HL-60 (cell line): Measurements from ENCODE around the gene FOXA3.

ENCODE experiments used
- DNase-seq, 2 experiments: peaks; one replicate each; pipeline ENCODE4 v3.0.0-alpha.2; 2010 to 2020; ENCODE audit warnings: low read depth in 1 of 2, low spot score in 1 of 2
- H3K27ac ChIP-seq: fragments of 250-450 bp; sonication (Bioruptor Pico); replicated peaks from 2 replicates; pipeline ENCODE4 v1.5.1; 2020; ENCODE audit warnings: mild to moderate bottlenecking, moderate library complexity
- H3K27me3 ChIP-seq: fragments of 250-450 bp; sonication (Bioruptor Pico); 2 replicates; pipeline ENCODE4 v1.5.1; 2021; ENCODE audit warnings: mild to moderate bottlenecking, moderate library complexity; ENCODE audit not compliant: insufficient read depth, poor library complexity, severe bottlenecking
- H3K4me3 ChIP-seq: replicated peaks from 2 replicates; pipeline ENCODE4 v1.5.1; 2011; ENCODE audit warnings: mild to moderate bottlenecking, control low read depth, low read length; ENCODE audit not compliant: insufficient read depth
- CTCF ChIP-seq: IDR thresholded peaks from one replicate; pipeline ENCODE4 v1.5.1; 2011; ENCODE audit warnings: low read length, control low read depth, inconsistent platforms; ENCODE audit not compliant: insufficient read depth
- GABPA ChIP-seq: IDR thresholded peaks from 2 replicates; pipeline ENCODE4 v1.6.1; 2012; ENCODE audit warnings: low read depth
- POLR2AphosphoS5 ChIP-seq: IDR thresholded peaks from 2 replicates; pipeline ENCODE4 v1.6.1; 2012; ENCODE audit warnings: low read depth
- REST ChIP-seq: IDR thresholded peaks from 2 replicates; pipeline ENCODE4 v1.6.1; 2012; ENCODE audit warnings: low read depth; ENCODE audit not compliant: insufficient replicate concordance
- SPI1 ChIP-seq: IDR thresholded peaks from 2 replicates; pipeline ENCODE4 v1.6.1; 2012; ENCODE audit warnings: low read depth, mild to moderate bottlenecking, borderline replicate concordance

Gene FOXA3

GRCh38 chr19:45862564-45863334 lies 1.4 kb upstream of the FOXA3 start, which contains the start of gene SYMPK:
Gene SYMPK, minus strand, starts transcription at chr19:45863147. Its CDS starts 8,652 bp downstream, at chr19:45854495.
- peak; percentile 77; the same call in 1 of the 2 replicates for TF ChIP-seq POLR2AphosphoS5
- TF ChIP-seq REST: peak; percentile 52
- TF ChIP-seq SPI1: peak; percentile 30; the same call in 1 of the 2 replicates
- no peak for TF ChIP-seq CTCF
- TF ChIP-seq GABPA: peak; percentile 93
- H3K4me3 ChIP-seq: peak within 1 kb of the TSS; percentile 90
- peak within 1 kb of the TSS; percentile 76 for H3K27ac ChIP-seq
- DNase-seq: peak; percentile 94 to 99
- peaks cover 31% of the 10 kb centered on the region for H3K27me3 ChIP-seq

- no peak for DNase-seq
- H3K27ac ChIP-seq: no peak overlapping the region
- TF ChIP-seq GABPA: no peak
- no peak for TF ChIP-seq SPI1
- TF ChIP-seq POLR2AphosphoS5: no peak
- TF ChIP-seq REST: no peak
- TF ChIP-seq CTCF: no peak
- peak overlapping the region; percentile 37 for H3K4me3 ChIP-seq
- H3K27me3 ChIP-seq: peaks cover 31% of the 10 kb centered on the region
Observed at GRCh38 chr19:45863335-45863839, 739 bp upstream of the FOXA3 start.

GRCh38 chr19:45864629-45865082 lies 530 bp downstream of the FOXA3 start:
- no peak overlapping the region for H3K4me3 ChIP-seq
- DNase-seq: no peak
- peaks cover 31% of the 10 kb centered on the region for H3K27me3 ChIP-seq
- TF ChIP-seq CTCF: no peak
- TF ChIP-seq REST: no peak
- TF ChIP-seq POLR2AphosphoS5: no peak
- no peak for TF ChIP-seq GABPA
- TF ChIP-seq SPI1: no peak
- H3K27ac ChIP-seq: no peak overlapping the region
